B cell (primary cell): ENCODE data around the gene TRIP13.

Experiments used
- EZH2 ChIP-seq: IDR thresholded peaks from 2 replicates; pipeline ENCODE4 v1.6.1; 2012; ENCODE audit warnings: borderline replicate concordance, low read depth, mild to moderate bottlenecking, moderate library complexity, low read length; ENCODE audit not compliant: insufficient read depth, poor library complexity, severe bottlenecking
- TF ChIP-seq, protein P1 (sequence below): fragments of 200-600 bp; IDR thresholded peaks from one replicate; pipeline ENCODE4 v1.8.0; 2022; ENCODE audit warnings: antibody characterized with exemption, mild to moderate bottlenecking

DNA sequence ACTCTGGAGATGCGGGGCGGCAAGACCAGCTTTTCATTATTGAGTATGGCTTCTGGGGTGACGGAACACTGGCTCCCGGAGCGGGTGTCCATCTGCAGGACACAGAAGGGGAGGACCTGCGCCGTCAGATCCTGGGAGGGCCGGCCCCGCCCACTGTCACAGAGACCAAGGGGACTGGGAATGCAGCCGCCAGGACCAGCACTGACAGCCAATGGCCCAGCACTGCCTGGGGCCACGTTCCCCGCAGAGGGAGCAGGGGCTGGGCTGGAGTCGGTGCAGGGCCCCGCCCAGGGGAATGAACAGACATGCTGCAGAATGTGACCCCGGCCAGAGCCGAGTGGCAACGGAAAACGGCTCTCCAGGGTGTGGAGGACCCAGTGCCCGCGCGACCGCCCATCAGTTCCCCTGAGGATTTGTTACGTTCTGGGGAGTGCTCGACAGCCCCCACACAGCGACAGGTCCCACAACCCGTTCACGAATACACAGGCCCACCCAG lies 42.1 kb upstream of the TRIP13 start, which contains the start of gene ZDHHC11:
- TF ChIP-seq, protein P1, sequence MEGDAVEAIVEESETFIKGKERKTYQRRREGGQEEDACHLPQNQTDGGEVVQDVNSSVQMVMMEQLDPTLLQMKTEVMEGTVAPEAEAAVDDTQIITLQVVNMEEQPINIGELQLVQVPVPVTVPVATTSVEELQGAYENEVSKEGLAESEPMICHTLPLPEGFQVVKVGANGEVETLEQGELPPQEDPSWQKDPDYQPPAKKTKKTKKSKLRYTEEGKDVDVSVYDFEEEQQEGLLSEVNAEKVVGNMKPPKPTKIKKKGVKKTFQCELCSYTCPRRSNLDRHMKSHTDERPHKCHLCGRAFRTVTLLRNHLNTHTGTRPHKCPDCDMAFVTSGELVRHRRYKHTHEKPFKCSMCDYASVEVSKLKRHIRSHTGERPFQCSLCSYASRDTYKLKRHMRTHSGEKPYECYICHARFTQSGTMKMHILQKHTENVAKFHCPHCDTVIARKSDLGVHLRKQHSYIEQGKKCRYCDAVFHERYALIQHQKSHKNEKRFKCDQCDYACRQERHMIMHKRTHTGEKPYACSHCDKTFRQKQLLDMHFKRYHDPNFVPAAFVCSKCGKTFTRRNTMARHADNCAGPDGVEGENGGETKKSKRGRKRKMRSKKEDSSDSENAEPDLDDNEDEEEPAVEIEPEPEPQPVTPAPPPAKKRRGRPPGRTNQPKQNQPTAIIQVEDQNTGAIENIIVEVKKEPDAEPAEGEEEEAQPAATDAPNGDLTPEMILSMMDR = no peak
- no peak for TF ChIP-seq EZH2
